Measurements from ENCODE around the gene CD79A.

Gene CD79A

GRCh38 chr19:41880329-41880708 is 3.2 kb downstream of the CD79A start:
- no peak for DNase-seq (ENCODE audit: low spot score)
- no peak for TF ChIP-seq CTCF (IDR thresholded peaks at IDR 0.05; ENCODE audit: extremely low read depth, missing control alignments)

- peak; percentile 76 for DNase-seq (ENCODE audit: low spot score)
Observed at GRCh38 chr19:41882568-41883462, 5.7 kb downstream of the CD79A start, which contains the start of gene ARHGEF1. ARHGEF1 (plus strand) TSS chr19:41883184; CDS start chr19:41888083, 4,899 bp downstream.

GRCh38 chr19:41883463-41883820 is 6.4 kb downstream of the CD79A start:
- DNase-seq (ENCODE audit: low spot score): peak; percentile 22
- no peak for TF ChIP-seq CTCF (IDR thresholded peaks at IDR 0.05; ENCODE audit: extremely low read depth, missing control alignments)

More at GRCh38 chr19:41882568-41883462, 5.7 kb downstream of the CD79A start, which contains the start of gene ARHGEF1:
- no peak for TF ChIP-seq CTCF (IDR thresholded peaks at IDR 0.05; ENCODE audit: extremely low read depth, missing control alignments)

- no peak for TF ChIP-seq CTCF (IDR thresholded peaks at IDR 0.05; ENCODE audit: extremely low read depth, missing control alignments)
- peak; percentile 96 for DNase-seq (ENCODE audit: low spot score)
Observed at GRCh38 chr19:41883821-41884733, 7.0 kb downstream of the CD79A start.

- TF ChIP-seq CTCF (IDR thresholded peaks at IDR 0.05; ENCODE audit: extremely low read depth, missing control alignments): no peak
- peak; percentile 69 for DNase-seq (ENCODE audit: low spot score)
Observed at GRCh38 chr19:41886761-41887710, 10.0 kb downstream of the CD79A start.

GRCh38 chr19:41887711-41888382 is 10.8 kb downstream of the CD79A start:
- TF ChIP-seq CTCF (IDR thresholded peaks at IDR 0.05; ENCODE audit: extremely low read depth, missing control alignments): peak; percentile 20
- DNase-seq (ENCODE audit: low spot score): peak; percentile 77
